HEK293 (cell line): ENCODE data around the gene BSDC1.

Experiments
- ZNF350 ChIP-seq: fragments of 450-650 bp; formaldehyde crosslinking; IDR thresholded peaks from 2 replicates; pipeline ENCODE4 v1.5.0; 2017; ENCODE audit warnings: missing biosample characterization, mild to moderate bottlenecking, missing genetic modification characterization
- TF ChIP-seq, protein P1 (sequence below): fragments of 450-650 bp; formaldehyde crosslinking; IDR thresholded peaks from 2 replicates; pipeline ENCODE4 v1.5.1; 2016; ENCODE audit warnings: missing biosample characterization, missing genetic modification characterization
- TF ChIP-seq, protein P2 (sequence below): fragments of 450-650 bp; formaldehyde crosslinking; IDR thresholded peaks from 2 replicates; pipeline ENCODE4; 2016; ENCODE audit warnings: missing biosample characterization, missing genetic modification characterization
- TF ChIP-seq, protein P3 (sequence below): fragments of 450-650 bp; formaldehyde crosslinking; IDR thresholded peaks from 2 replicates; pipeline ENCODE4 v1.5.1; 2016; ENCODE audit warnings: missing biosample characterization, missing genetic modification characterization

DNA sequence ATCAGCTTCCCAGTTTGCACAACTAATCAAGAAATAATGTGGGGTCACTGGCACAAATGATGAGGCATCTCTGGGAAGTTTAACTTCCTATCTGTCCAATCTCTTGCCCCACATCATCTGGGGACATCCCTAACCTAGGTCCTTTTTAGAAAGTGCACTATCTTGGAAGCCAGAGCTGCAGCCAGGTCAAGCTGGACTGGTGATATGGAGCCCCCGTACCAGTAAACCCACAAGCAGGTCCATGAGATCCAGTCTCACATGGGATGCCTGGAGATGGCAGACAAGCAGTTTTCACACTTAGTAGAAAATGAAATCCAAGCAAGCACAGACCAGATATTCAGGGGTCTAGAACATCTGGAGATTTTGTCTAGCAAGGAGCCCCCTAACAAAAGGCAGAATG, 27.5 kb upstream of the BSDC1 start:
- TF ChIP-seq ZNF350 (tag by site-specific recombination): no peak
- TF ChIP-seq, protein P1, sequence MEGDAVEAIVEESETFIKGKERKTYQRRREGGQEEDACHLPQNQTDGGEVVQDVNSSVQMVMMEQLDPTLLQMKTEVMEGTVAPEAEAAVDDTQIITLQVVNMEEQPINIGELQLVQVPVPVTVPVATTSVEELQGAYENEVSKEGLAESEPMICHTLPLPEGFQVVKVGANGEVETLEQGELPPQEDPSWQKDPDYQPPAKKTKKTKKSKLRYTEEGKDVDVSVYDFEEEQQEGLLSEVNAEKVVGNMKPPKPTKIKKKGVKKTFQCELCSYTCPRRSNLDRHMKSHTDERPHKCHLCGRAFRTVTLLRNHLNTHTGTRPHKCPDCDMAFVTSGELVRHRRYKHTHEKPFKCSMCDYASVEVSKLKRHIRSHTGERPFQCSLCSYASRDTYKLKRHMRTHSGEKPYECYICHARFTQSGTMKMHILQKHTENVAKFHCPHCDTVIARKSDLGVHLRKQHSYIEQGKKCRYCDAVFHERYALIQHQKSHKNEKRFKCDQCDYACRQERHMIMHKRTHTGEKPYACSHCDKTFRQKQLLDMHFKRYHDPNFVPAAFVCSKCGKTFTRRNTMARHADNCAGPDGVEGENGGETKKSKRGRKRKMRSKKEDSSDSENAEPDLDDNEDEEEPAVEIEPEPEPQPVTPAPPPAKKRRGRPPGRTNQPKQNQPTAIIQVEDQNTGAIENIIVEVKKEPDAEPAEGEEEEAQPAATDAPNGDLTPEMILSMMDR (tag by site-specific recombination): no peak
- TF ChIP-seq, protein P2, sequence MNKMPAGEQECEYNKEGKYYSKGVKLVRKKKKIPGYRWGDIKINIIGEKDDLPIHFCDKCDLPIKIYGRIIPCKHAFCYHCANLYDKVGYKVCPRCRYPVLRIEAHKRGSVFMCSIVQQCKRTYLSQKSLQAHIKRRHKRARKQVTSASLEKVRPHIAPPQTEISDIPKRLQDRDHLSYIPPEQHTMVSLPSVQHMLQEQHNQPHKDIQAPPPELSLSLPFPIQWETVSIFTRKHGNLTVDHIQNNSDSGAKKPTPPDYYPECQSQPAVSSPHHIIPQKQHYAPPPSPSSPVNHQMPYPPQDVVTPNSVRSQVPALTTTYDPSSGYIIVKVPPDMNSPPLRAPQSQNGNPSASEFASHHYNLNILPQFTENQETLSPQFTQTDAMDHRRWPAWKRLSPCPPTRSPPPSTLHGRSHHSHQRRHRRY (tag by site-specific recombination): no peak
- TF ChIP-seq, protein P3, sequence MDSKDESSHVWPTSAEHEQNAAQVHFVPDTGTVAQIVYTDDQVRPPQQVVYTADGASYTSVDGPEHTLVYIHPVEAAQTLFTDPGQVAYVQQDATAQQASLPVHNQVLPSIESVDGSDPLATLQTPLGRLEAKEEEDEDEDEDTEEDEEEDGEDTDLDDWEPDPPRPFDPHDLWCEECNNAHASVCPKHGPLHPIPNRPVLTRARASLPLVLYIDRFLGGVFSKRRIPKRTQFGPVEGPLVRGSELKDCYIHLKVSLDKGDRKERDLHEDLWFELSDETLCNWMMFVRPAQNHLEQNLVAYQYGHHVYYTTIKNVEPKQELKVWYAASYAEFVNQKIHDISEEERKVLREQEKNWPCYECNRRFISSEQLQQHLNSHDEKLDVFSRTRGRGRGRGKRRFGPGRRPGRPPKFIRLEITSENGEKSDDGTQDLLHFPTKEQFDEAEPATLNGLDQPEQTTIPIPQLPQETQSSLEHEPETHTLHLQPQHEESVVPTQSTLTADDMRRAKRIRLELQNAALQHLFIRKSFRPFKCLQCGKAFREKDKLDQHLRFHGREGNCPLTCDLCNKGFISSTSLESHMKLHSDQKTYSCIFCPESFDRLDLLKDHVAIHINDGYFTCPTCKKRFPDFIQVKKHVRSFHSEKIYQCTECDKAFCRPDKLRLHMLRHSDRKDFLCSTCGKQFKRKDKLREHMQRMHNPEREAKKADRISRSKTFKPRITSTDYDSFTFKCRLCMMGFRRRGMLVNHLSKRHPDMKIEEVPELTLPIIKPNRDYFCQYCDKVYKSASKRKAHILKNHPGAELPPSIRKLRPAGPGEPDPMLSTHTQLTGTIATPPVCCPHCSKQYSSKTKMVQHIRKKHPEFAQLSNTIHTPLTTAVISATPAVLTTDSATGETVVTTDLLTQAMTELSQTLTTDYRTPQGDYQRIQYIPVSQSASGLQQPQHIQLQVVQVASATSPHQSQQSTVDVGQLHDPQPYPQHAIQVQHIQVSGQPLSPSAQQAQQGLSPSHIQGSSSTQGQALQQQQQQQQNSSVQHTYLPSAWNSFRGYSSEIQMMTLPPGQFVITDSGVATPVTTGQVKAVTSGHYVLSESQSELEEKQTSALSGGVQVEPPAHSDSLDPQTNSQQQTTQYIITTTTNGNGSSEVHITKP (tag by site-specific recombination): no peak
